Measurements from ENCODE around the gene CCDC88B.

DNA sequence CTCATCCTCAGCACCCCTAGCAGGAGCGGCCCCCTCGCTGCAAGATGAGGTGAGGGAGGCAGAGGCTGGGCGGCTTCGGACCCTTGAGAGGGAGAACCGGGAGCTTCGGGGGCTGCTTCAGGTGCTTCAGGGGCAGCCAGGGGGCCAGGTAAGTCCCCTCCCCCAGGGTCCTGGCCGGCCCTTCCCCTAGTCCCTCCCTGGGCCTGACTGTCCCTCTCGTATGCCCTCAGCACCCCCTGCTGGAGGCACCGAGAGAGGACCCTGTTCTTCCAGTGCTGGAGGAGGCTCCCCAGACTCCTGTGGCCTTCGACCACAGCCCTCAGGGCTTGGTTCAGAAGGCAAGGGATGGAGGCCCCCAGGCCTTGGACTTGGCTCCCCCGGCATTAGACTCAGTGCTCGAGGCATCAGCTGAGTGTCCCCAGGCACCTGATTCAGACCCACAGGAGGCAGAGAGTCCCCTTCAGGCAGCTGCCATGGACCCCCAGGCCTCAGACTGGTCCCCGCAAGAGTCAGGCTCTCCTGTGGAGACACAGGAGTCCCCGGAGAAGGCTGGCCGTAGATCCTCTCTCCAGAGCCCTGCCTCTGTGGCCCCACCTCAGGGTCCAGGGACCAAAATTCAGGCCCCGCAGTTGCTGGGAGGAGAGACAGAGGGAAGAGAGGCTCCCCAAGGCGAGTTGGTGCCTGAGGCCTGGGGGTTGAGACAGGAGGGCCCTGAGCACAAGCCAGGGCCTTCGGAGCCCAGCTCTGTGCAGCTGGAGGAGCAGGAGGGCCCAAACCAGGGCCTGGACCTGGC lies 4.0 kb downstream of the CCDC88B start:
- TF ChIP-seq, protein P1, sequence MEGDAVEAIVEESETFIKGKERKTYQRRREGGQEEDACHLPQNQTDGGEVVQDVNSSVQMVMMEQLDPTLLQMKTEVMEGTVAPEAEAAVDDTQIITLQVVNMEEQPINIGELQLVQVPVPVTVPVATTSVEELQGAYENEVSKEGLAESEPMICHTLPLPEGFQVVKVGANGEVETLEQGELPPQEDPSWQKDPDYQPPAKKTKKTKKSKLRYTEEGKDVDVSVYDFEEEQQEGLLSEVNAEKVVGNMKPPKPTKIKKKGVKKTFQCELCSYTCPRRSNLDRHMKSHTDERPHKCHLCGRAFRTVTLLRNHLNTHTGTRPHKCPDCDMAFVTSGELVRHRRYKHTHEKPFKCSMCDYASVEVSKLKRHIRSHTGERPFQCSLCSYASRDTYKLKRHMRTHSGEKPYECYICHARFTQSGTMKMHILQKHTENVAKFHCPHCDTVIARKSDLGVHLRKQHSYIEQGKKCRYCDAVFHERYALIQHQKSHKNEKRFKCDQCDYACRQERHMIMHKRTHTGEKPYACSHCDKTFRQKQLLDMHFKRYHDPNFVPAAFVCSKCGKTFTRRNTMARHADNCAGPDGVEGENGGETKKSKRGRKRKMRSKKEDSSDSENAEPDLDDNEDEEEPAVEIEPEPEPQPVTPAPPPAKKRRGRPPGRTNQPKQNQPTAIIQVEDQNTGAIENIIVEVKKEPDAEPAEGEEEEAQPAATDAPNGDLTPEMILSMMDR (conservative IDR thresholded peaks at IDR 0.05 in 1 of 2, IDR thresholded peaks at IDR 0.05 in 1 of 2; ENCODE audit: low read depth in 1 of 2, low read length in 2 of 2): no peak
- no peak for TF ChIP-seq EZH2 (IDR thresholded peaks at IDR 0.05; ENCODE audit: low read length, missing control alignments)

All from fibroblast of lung (primary cell).